SK-N-SH (cell line): Measurements from ENCODE around the gene PEAK1. TPM values are rescaled to one million over a fixed set of nuclear protein-coding genes. Genes with fewer than 3 reads are reported as not detected.

ENCODE experiments used
- CTCF ChIA-PET: fragments of 300-600, 350-600 bp; formaldehyde crosslinking; extraction: SDS; loops from one replicate; lab custom pipeline; 2021; lab: Yijun Ruan, JAX
- POLR2A ChIA-PET: fragments of 350-600 bp; sonication (Branson Sonifier 250); formaldehyde crosslinking; extraction: SDS; loops from one replicate; lab custom pipeline; 2020; ENCODE audit warnings: antibody characterized with exemption, inconsistent platforms; lab: Yijun Ruan, JAX
- DNase-seq: peaks from one replicate; pipeline ENCODE4 v3.0.0; 2012
- H2AFZ ChIP-seq: fragments of 200-600 bp; sonication (generic); 2 replicates; pipeline ENCODE4 v1.8.1; 2016; ENCODE audit warnings: antibody characterized with exemption, mild to moderate bottlenecking, low read depth
- H3F3A ChIP-seq: fragments of 200-600 bp; sonication (generic); replicated peaks from 2 replicates; pipeline ENCODE3; 2016; ENCODE audit warnings: antibody characterized with exemption, mild to moderate bottlenecking; ENCODE audit not compliant: insufficient read depth
- H3K27ac ChIP-seq, 2 experiments: fragments of 200-500 bp in 1 of 2; fragments of 200-600 bp in 1 of 2; sonication (Bioruptor generic) in 1 of 2; sonication (generic), shearing (Covaris generic) in 1 of 2; 2 replicates each; pipeline versions ENCODE4 v1.5.1 to v1.6.1; 2014 to 2016; ENCODE audit warnings: low read depth in 2 of 2, inconsistent platforms in 1 of 2, low read length in 1 of 2, mild to moderate bottlenecking in 1 of 2, mixed read lengths in 1 of 2
- H3K27me3 ChIP-seq: fragments of 200-600 bp; sonication (generic), shearing (Covaris generic); 2 replicates; pipeline ENCODE4 v1.6.1; 2016; ENCODE audit warnings: mixed run types; ENCODE audit not compliant: insufficient read depth
- H3K36me3 ChIP-seq, 2 experiments: fragments of 200-500 bp in 1 of 2; fragments of 200-600 bp in 1 of 2; sonication (Bioruptor generic) in 1 of 2; sonication (generic) in 1 of 2; replicated peaks in 1 of 2; 2 replicates each; pipeline versions ENCODE3 to v1.5.1; 2014 to 2016; ENCODE audit warnings: low read length in 1 of 2, mild to moderate bottlenecking in 1 of 2; ENCODE audit not compliant: insufficient read depth in 2 of 2, control insufficient read depth in 1 of 2
- H3K4me1 ChIP-seq, 2 experiments: fragments of 200-500 bp in 1 of 2; fragments of 200-600 bp in 1 of 2; sonication (Bioruptor generic) in 1 of 2; sonication (generic), shearing (Covaris generic) in 1 of 2; 2 replicates each; pipeline versions ENCODE4 v1.5.1 to v1.6.1; 2014 to 2016; ENCODE audit warnings: low read depth in 1 of 2, low read length in 1 of 2, mixed run types in 1 of 2; ENCODE audit not compliant: insufficient read depth in 2 of 2, control insufficient read depth in 1 of 2
- H3K4me2 ChIP-seq: fragments of 200-600 bp; sonication (generic), shearing (Covaris generic); 2 replicates; pipeline ENCODE4 v1.6.1; 2017; ENCODE audit warnings: mixed run types
- H3K4me3 ChIP-seq, 2 experiments: fragments of 200-500 bp in 1 of 2; fragments of 200-600 bp in 1 of 2; sonication (Bioruptor generic) in 1 of 2; sonication (generic), shearing (Covaris generic) in 1 of 2; 2 replicates each; pipeline versions ENCODE4 v1.5.1 to v1.8.1; 2014 to 2016; ENCODE audit warnings: low read depth in 2 of 2, inconsistent platforms in 1 of 2, low read length in 1 of 2, mild to moderate bottlenecking in 1 of 2, mixed read lengths in 1 of 2, moderate library complexity in 1 of 2
- H3K79me2 ChIP-seq: fragments of 200-600 bp; sonication (generic); 2 replicates; pipeline ENCODE4 v1.8.1; 2017; ENCODE audit warnings: mild to moderate bottlenecking; ENCODE audit not compliant: insufficient read depth
- H3K9ac ChIP-seq: fragments of 200-600 bp; sonication (generic); 2 replicates; pipeline ENCODE4 v1.6.1; 2017; ENCODE audit warnings: mixed run types
- H3K9me2 ChIP-seq: fragments of 200-600 bp; sonication (generic); 2 replicates; pipeline ENCODE4 v1.6.1; 2017; ENCODE audit warnings: mixed run types
- H3K9me3 ChIP-seq: fragments of 200-600 bp; sonication (generic); 2 replicates; pipeline ENCODE4 v1.6.1; 2017; ENCODE audit warnings: mixed run types, mild to moderate bottlenecking, moderate library complexity
- H4K20me1 ChIP-seq: fragments of 200-600 bp; sonication (generic); 2 replicates; pipeline ENCODE4 v1.6.1; 2017; ENCODE audit warnings: mild to moderate bottlenecking, mixed run types; ENCODE audit not compliant: insufficient read depth
- ELF1 ChIP-seq: IDR thresholded peaks from 2 replicates; pipeline ENCODE4 v1.4.0; 2012
- EP300 ChIP-seq, 2 experiments: IDR thresholded peaks; 2 replicates each; pipeline versions ENCODE4 v1.4.0 to v1.6.1; 2012; ENCODE audit warnings: borderline replicate concordance in 1 of 2, low read depth in 1 of 2, low read length in 1 of 2
- FOXJ3 ChIP-seq: sonication (generic); formaldehyde crosslinking; IDR thresholded peaks from 2 replicates; pipeline ENCODE4 v1.5.1; 2020; ENCODE audit warnings: mild to moderate bottlenecking, missing genetic modification reagents
- JUND ChIP-seq: IDR thresholded peaks from 2 replicates; pipeline ENCODE4 v1.4.0; 2012
- MAX ChIP-seq: IDR thresholded peaks from 2 replicates; pipeline ENCODE4 v1.4.0; 2012; ENCODE audit warnings: low read depth
- MXI1 ChIP-seq: IDR thresholded peaks from 2 replicates; pipeline ENCODE4 v1.6.1; 2012; ENCODE audit warnings: mild to moderate bottlenecking, low read depth, low read length, improper control_type of control experiment
- NFIC ChIP-seq: IDR thresholded peaks from 2 replicates; pipeline ENCODE4 v1.4.0; 2012; ENCODE audit warnings: borderline replicate concordance
- NRF1 ChIP-seq: IDR thresholded peaks from 2 replicates; pipeline ENCODE4 v1.6.1; 2012; ENCODE audit warnings: low read depth, mild to moderate bottlenecking, low read length
- PBX3 ChIP-seq: IDR thresholded peaks from 2 replicates; pipeline ENCODE4; 2012
- SMC3 ChIP-seq: IDR thresholded peaks from 2 replicates; pipeline ENCODE4 v1.6.1; 2012; ENCODE audit warnings: low read depth, low read length, improper control_type of control experiment
- TAF1 ChIP-seq: IDR thresholded peaks from 2 replicates; pipeline ENCODE4 v1.6.1; 2012; ENCODE audit warnings: low read depth, mild to moderate bottlenecking, low read length, moderate library complexity, borderline replicate concordance
- TCF12 ChIP-seq: IDR thresholded peaks from 2 replicates; pipeline ENCODE4 v1.4.0; 2012
- TEAD4 ChIP-seq: IDR thresholded peaks from 2 replicates; pipeline ENCODE4 v1.4.0; 2012; ENCODE audit warnings: mild to moderate bottlenecking, borderline replicate concordance; ENCODE audit not compliant: insufficient read depth
- USF2 ChIP-seq: fragments of 150-350 bp; IDR thresholded peaks from 2 replicates; pipeline ENCODE4 v1.6.1; 2017; ENCODE audit warnings: antibody characterized with exemption, low read length, low read depth, borderline replicate concordance
- WGBS: methylation state at CpG from one replicate; pipeline ENCODE4 v1.1.6; 2017; ENCODE audit warnings: low lambda C conversion rate; 5-methylcytosine and 5-hydroxymethylcytosine counted together
- polyA plus RNA-seq, 3 experiments: library from polyadenylated mRNA; depleted of rRNA; stranded (reverse); fragments of >200 nt; gene quantifications; 2 replicates each; pipeline ENCODE4 v1.2.3, GENCODE V29; 2012

The PEAK1 gene
- polyA plus RNA-seq, 1 of the 3 experiments (the other 2 are of a cell fraction): 9.0 TPM

GRCh38 chr15:77287385-77287784, 132.5 kb downstream of the PEAK1 start (continued):
- TF ChIP-seq TAF1: no peak
- no peak for TF ChIP-seq NFIC
- TF ChIP-seq, all 33 proteins: peak for 0

- ChIA-PET POLR2A (no interaction called here), CTCF (interaction anchor here (1.1 to 1.8 kb wide), 2 partner anchors 212 to 258 kb away, joined by 3 to 4 read pairs; no protein-coding TSS in a partner anchor)
- Histone ChIP-seq H3K27me3 (no peaks in the 10 kb centered on the region), H3K9me2 (no peaks in the 10 kb centered on the region), H3K9me3 (no peaks in the 10 kb centered on the region), H3K4me1 (peaks cover 0 to 9% of the 10 kb centered on the region in 2 experiments; a peak in 2 of 4 replicates), H3F3A (peaks cover 25% of the 10 kb centered on the region), H3K79me2 (peaks cover 27% of the 10 kb centered on the region), H3K4me2 (no peak overlapping the region), H3K36me3 (peaks cover 3 to 20% of the 10 kb centered on the region in 2 experiments), H2AFZ (no peak overlapping the region), H3K9ac (no peak overlapping the region), H3K27ac (no peak overlapping the region), H3K4me3 (no peak overlapping the region), H4K20me1 (no peaks in the 10 kb centered on the region)
- WGBS: 93% methylated on average over 12 of the region's 12 CpGs
- no peak for TF ChIP-seq ELF1
- TF ChIP-seq TAF1: no peak
- TF ChIP-seq USF2: no peak
- TF ChIP-seq MXI1: no peak
- TF ChIP-seq NRF1: no peak
- DNase-seq: no peak
Measured at GRCh38 chr15:77285057-77285997, 134.6 kb downstream of the PEAK1 start.

- no peaks in the 10 kb centered on the region; the same call in none of the 2 replicates for H3K79me2 ChIP-seq
- H3K4me3 ChIP-seq: no peak overlapping the region
- peak overlapping the region; percentile 24; the same call in 1 of the 2 replicates for H3K9ac ChIP-seq
- DNase-seq: no peak
- no peak for TF ChIP-seq FOXJ3 (CRISPR knock-in tag)
- peak; percentile 53 for TF ChIP-seq TCF12
- peak; percentile 76 for TF ChIP-seq PBX3
- TF ChIP-seq EP300 (IDR thresholded peaks at IDR 0.05; ENCODE audit: borderline replicate concordance in 1 of 2, low read depth in 1 of 2, low read length in 1 of 2): peak in 1 of 2 experiments; percentile 59; a peak in 1 of 4 replicates
- peak; percentile 33; the same call in 1 of the 2 replicates for TF ChIP-seq JUND
- peak; percentile 40; the same call in 1 of the 2 replicates for TF ChIP-seq TEAD4
- TF ChIP-seq MAX: peak; percentile 72; the same call in 1 of the 2 replicates
- TF ChIP-seq SMC3: no peak
- no peaks in the 10 kb centered on the region for H3K9me2 ChIP-seq
- H3F3A ChIP-seq: peaks cover 29% of the 10 kb centered on the region
- H3K27me3 ChIP-seq: no peaks in the 10 kb centered on the region
- ChIA-PET CTCF (interaction anchor here (1.2 kb wide), 1 partner anchor 215 kb away, joined by 3 read pairs; no protein-coding TSS in a partner anchor), POLR2A (interaction anchor here (0.7 kb wide), 1 partner anchor 902 kb away, joined by 3 read pairs; no protein-coding TSS in a partner anchor)
- H4K20me1 ChIP-seq: no peaks in the 10 kb centered on the region
- WGBS: 48% methylated on average over 2 of the region's 2 CpGs
- no peak overlapping the region for H2AFZ ChIP-seq
- H3K36me3 ChIP-seq: peaks cover 3 to 32% of the 10 kb centered on the region in 2 experiments
- H3K9me3 ChIP-seq: no peaks in the 10 kb centered on the region
- no peak overlapping the region for H3K4me2 ChIP-seq
- peaks cover 0 to 9% of the 10 kb centered on the region in 2 experiments; a peak in 2 of 4 replicates for H3K4me1 ChIP-seq
- H3K27ac ChIP-seq: peak overlapping the region; percentile 80; a peak in 3 of 4 replicates
Measured at GRCh38 chr15:77282333-77282732, 137.6 kb downstream of the PEAK1 start.
